ENCODE results near the gene AGAP2. TPM values are rescaled to one million over a fixed set of nuclear protein-coding genes. Genes with fewer than 3 reads are reported as not detected.
"Not testable (repeated sequence)": the region's sequence is repeated elsewhere in the genome, so short reads cannot be mapped to it uniquely, and the experiment has no call there.

AGAP2 gene
- total RNA-seq, 3 donors from 2014 or later = 1.3 to 2.7 (median 2.2) TPM

DNA sequence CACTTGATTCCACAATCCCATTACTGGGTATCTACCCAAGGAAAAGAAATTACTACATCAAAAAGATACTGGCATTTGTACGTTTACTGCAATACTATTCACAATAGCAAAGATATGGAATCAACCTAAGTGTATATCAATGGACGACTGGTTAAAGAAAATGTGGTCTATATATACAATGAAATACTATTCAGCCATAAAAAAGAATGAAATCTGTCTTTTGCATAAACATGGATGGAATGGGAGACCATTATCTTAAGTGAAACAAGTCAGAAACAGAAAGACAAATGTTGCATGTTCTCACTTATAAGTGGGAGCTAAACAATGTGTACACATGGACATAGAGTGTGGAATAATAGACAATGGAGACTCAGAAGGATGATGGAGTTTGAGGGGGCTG is 49.6 kb downstream of the AGAP2 start:
- Histone ChIP-seq H3K36me3 (ENCODE audit: low read depth) (peaks cover 4% of the 10 kb centered on the region), H3K4me1 (ENCODE audit: low read depth) (no peaks in the 10 kb centered on the region), H3K9me3 (no peaks in the 10 kb centered on the region), H3K4me3 (no peak overlapping the region)
- intact Hi-C loops (cut with DNase I, micrococcal nuclease) = no loop called here
- TF ChIP-seq, protein P1, sequence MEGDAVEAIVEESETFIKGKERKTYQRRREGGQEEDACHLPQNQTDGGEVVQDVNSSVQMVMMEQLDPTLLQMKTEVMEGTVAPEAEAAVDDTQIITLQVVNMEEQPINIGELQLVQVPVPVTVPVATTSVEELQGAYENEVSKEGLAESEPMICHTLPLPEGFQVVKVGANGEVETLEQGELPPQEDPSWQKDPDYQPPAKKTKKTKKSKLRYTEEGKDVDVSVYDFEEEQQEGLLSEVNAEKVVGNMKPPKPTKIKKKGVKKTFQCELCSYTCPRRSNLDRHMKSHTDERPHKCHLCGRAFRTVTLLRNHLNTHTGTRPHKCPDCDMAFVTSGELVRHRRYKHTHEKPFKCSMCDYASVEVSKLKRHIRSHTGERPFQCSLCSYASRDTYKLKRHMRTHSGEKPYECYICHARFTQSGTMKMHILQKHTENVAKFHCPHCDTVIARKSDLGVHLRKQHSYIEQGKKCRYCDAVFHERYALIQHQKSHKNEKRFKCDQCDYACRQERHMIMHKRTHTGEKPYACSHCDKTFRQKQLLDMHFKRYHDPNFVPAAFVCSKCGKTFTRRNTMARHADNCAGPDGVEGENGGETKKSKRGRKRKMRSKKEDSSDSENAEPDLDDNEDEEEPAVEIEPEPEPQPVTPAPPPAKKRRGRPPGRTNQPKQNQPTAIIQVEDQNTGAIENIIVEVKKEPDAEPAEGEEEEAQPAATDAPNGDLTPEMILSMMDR (IDR thresholded peaks at IDR 0.05) = no peak
- DNase-seq (no peak), ATAC-seq (no peak)

DNA sequence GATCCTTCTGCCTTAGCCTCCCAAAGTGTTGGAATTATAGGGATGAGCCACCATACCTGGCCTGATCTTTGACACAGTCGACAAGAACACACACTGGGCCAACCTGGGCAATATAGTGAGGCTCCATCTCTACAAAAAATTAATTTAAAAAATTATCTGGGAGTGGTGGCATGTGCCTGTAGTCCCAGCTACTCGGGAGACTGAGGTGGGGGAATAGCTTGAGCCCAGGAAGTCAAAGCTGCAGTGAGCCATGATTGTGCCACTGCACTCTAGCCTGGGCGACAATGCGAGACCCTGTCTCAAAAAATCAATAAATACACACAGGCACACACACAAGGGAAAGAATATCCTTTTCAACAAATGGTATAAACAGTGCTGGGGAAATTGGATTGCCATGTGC is 50.7 kb downstream of the AGAP2 start:
- no peaks in the 10 kb centered on the region for H3K4me1 ChIP-seq (ENCODE audit: low read depth)
- DNase-seq = no peak
- intact Hi-C loops (cut with DNase I, micrococcal nuclease) = no loop called here

DNA sequence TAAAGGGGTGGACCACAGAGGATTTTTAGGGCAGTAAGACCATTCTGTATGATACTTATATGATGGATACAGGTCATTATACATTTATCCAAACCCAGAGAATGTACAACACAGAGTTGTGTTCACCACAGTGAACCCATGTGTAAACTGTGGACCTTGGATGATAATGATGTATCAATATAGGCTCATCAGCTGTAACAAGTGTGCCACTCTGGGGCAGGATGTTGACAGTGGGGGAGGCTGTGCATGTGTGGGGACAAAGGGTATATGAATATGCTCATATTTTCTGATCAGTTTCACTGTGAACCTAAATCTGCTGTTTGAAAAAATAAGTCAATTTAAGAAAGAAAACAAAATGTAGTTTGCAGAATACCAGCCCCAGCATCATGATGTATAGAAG is 58.8 kb downstream of the AGAP2 start:
- DNase-seq = no peak
- no peaks in the 10 kb centered on the region for H3K4me1 ChIP-seq (ENCODE audit: low read depth)
- intact Hi-C loops (cut with DNase I, micrococcal nuclease) = no loop called here

More for the DNA sequence above, 50.7 kb downstream of the AGAP2 start:
- Histone ChIP-seq H3K36me3 (ENCODE audit: low read depth) (no peaks in the 10 kb centered on the region), H3K4me3 (no peak overlapping the region), H3K9me3 (no peaks in the 10 kb centered on the region)
- ATAC-seq = no peak
- TF ChIP-seq, protein P1 (IDR thresholded peaks at IDR 0.05) = no peak

DNA sequence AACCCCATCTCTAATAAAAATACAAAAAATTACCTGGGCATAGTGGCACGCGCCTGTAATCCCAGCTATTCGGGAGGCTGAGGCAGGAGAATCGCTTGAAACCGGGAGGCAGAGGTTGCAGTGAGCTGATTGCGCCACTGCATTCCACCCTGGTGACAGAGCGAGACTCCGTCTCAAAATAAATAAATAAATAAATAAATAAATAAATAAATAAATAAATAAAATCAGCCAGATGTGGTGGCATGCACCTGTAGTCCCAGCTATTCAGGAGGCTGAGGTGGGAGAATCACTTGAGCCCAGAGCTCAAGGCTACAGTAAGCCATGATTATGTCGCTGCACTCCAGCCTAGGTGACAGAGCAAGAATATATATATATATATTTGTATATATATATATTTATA is 60.6 kb downstream of the AGAP2 start:
- H3K36me3 ChIP-seq (ENCODE audit: low read depth); intact Hi-C loops (cut with DNase I, micrococcal nuclease); ATAC-seq; DNase-seq; H3K4me1 ChIP-seq (ENCODE audit: low read depth); H3K9me3 ChIP-seq; H3K4me3 ChIP-seq: not testable (repeated sequence)

More for the DNA sequence above, 58.8 kb downstream of the AGAP2 start:
- Histone ChIP-seq H3K36me3 (ENCODE audit: low read depth) (no peaks in the 10 kb centered on the region), H3K4me3 (no peak overlapping the region), H3K9me3 (no peaks in the 10 kb centered on the region)
- TF ChIP-seq, protein P1 (IDR thresholded peaks at IDR 0.05) = no peak
- ATAC-seq = no peak

DNA sequence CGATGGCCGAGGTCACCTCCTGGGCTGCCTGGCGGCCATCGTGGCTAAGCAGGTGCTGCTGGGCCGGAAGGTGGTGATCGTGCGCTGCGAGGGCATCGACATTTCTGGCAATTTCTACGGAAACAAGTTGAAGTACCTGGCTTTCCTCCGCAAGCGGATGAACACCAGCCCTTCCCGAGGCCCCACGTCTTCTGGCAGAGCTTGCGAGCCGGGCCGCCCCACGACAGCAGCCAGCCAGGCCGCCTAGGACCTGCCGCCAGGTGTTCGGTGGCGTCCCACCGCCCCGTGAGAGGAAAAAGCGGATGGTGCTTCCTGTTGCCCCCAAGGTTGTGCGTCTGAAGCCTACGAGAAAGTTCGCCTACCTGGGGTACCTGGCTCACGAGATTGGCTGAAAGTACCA is 63.9 kb downstream of the AGAP2 start:
- DNase-seq (no peak), ATAC-seq (no peak)
- TF ChIP-seq, protein P1 (IDR thresholded peaks at IDR 0.05) = no peak
- Histone ChIP-seq H3K36me3 (ENCODE audit: low read depth) (no peaks in the 10 kb centered on the region), H3K4me1 (ENCODE audit: low read depth) (no peaks in the 10 kb centered on the region), H3K9me3 (no peaks in the 10 kb centered on the region), H3K4me3 (no peak overlapping the region)
- intact Hi-C loops (cut with DNase I, micrococcal nuclease) = no loop called here

Small RNAs within 50 kb of the gene (microRNA-seq; reads per million reads assigned to microRNA genes)
- gene MIR6759 = not detected

Other genes with a start within 250 kb of the AGAP2 start
- gene DDIT3, start 218.2 kb downstream of the AGAP2 start, total RNA-seq = 10 to 100 TPM; 14.1 to 36.4 (median 19.1) TPM
- 100 to 1,000 TPM; 116 to 137 (median 120) TPM for gene MBD6, start 215.9 kb downstream of the AGAP2 start, total RNA-seq
- 100 to 1,000 TPM; 138 to 140 (median 140) TPM for gene DCTN2, start 191.6 kb downstream of the AGAP2 start, total RNA-seq
- gene KIF5A, start 188.7 kb downstream of the AGAP2 start, total RNA-seq = 1 to 10 TPM in 2 of 3 donors, under 1 TPM in 1; 0.61 to 9.1 (median 1.2) TPM
- gene PIP4K2C, start 147.6 kb downstream of the AGAP2 start, total RNA-seq = 10 to 100 TPM; 39.0 to 55.5 (median 54.2) TPM
- 10 to 100 TPM in 1 of 3 donors, 1 to 10 TPM in 2; 4.3 to 65.5 (median 7.0) TPM for gene DTX3, start 133.9 kb downstream of the AGAP2 start, total RNA-seq
- 100 to 1,000 TPM in 1 of 3 donors, 10 to 100 TPM in 1, 1 to 10 TPM in 1; 5.0 to 129 (median 11.0) TPM for gene ARHGEF25, start 127.3 kb downstream of the AGAP2 start, total RNA-seq
- gene B4GALNT1, start 105.5 kb downstream of the AGAP2 start, total RNA-seq = 1 to 10 TPM in 1 of 3 donors, under 1 TPM in 2; 0.64 to 2.2 (median 0.65) TPM
- gene OS9, start 44.6 kb downstream of the AGAP2 start, total RNA-seq = 100 to 1,000 TPM; 230 to 282 (median 282) TPM
- gene TSPAN31, start 6.3 kb upstream of the AGAP2 start, total RNA-seq = 10 to 100 TPM; 29.2 to 39.8 (median 30.5) TPM
- 10 to 100 TPM; 41.4 to 62.7 (median 60.2) TPM for gene CDK4, start 13.6 kb upstream of the AGAP2 start, total RNA-seq
- 10 to 100 TPM; 10.5 to 15.1 (median 11.7) TPM for gene MARCHF9, start 16.4 kb upstream of the AGAP2 start, total RNA-seq
- 1 to 10 TPM; 1.2 to 2.1 (median 1.4) TPM for gene CYP27B1, start 28.3 kb upstream of the AGAP2 start, total RNA-seq
- gene METTL1, start 33.4 kb upstream of the AGAP2 start, total RNA-seq = 10 to 100 TPM; 10.1 to 15.3 (median 10.6) TPM
- gene EEF1AKMT3, start 33.9 kb upstream of the AGAP2 start, total RNA-seq = 1 to 10 TPM; 5.3 to 7.3 (median 6.2) TPM
- 10 to 100 TPM; 26.1 to 32.9 (median 29.0) TPM for gene TSFM, start 44.0 kb upstream of the AGAP2 start, total RNA-seq
- gene AVIL, start 80.0 kb upstream of the AGAP2 start, total RNA-seq = 10 to 100 TPM; 12.2 to 13.6 (median 13.3) TPM
- gene CTDSP2, start 108.0 kb upstream of the AGAP2 start, total RNA-seq = 100 to 1,000 TPM; 220 to 339 (median 256) TPM
- 10 to 100 TPM; 13.7 to 19.0 (median 15.3) TPM for gene ATP23, start 202.8 kb upstream of the AGAP2 start, total RNA-seq

All from mucosa of descending colon (tissue), 3 donors.